Esophagus (tissue), 2 donors: Measurements from ENCODE around the gene CD164. TPM values are rescaled to one million over a fixed set of nuclear protein-coding genes. Genes with fewer than 3 reads are reported as not detected.

Source experiments
- H3K27ac ChIP-seq, 2 donors: one replicate each; pipeline ENCODE4 v1.5.1; 2013; ENCODE audit warnings: low read depth in 2 of 2, mild to moderate bottlenecking in 2 of 2, inconsistent platforms in 1 of 2, low read length in 1 of 2, moderate library complexity in 1 of 2
- H3K27me3 ChIP-seq, 2 donors: one replicate each; pipeline ENCODE4 v1.6.1; 2013; ENCODE audit warnings: low read length in 2 of 2, control low read depth in 1 of 2, mild to moderate bottlenecking in 1 of 2; ENCODE audit not compliant: insufficient read depth in 2 of 2, control insufficient read depth in 1 of 2
- H3K36me3 ChIP-seq, 2 donors: one replicate each; pipeline ENCODE4 v1.6.1; 2013; ENCODE audit warnings: low read length in 1 of 2; ENCODE audit not compliant: control insufficient read depth in 2 of 2, insufficient read depth in 2 of 2
- H3K4me1 ChIP-seq, 2 donors: one replicate each; pipeline ENCODE4 v1.6.1; 2013; ENCODE audit warnings: low read length in 1 of 2; ENCODE audit not compliant: control insufficient read depth in 2 of 2, insufficient read depth in 2 of 2
- H3K4me3 ChIP-seq, 2 donors: one replicate each; pipeline ENCODE4 v1.5.1; 2013; ENCODE audit warnings: low read length in 2 of 2, mild to moderate bottlenecking in 2 of 2, low read depth in 1 of 2, moderate library complexity in 1 of 2
- H3K9me3 ChIP-seq, 2 donors: one replicate each; pipeline ENCODE4 v1.6.1; 2013; ENCODE audit warnings: mild to moderate bottlenecking in 2 of 2, low read depth in 1 of 2, low read length in 1 of 2, moderate library complexity in 1 of 2; ENCODE audit not compliant: control insufficient read depth in 2 of 2, insufficient read depth in 1 of 2
- WGBS, 2 donors: extraction: QIAGEN DNeasy Blood & Tissue Kit; methylation state at CpG; one replicate each; pipeline ENCODE4 v1.1.7; 2013; 5-methylcytosine and 5-hydroxymethylcytosine counted together
- polyA plus RNA-seq, 2 donors: library from polyadenylated mRNA; stranded (reverse); fragments of 200-250 nt; gene quantifications; one replicate each; pipeline ENCODE4 v1.2.3, GENCODE V29; 2013
- donor health status: healthy with polysubstance abuse.
- donor health status: Bipolar disorder and iron deficiency.

CD164 gene
- polyA plus RNA-seq, 2 donors = 56.9 to 66.9 TPM

GRCh38 chr6:109348226-109348625, 34.0 kb downstream of the CD164 start:
- Histone ChIP-seq H3K9me3 (no peaks in the 10 kb centered on the region), H3K4me1 (peaks cover 5 to 11% of the 10 kb centered on the region in 2 donors), H3K27ac (no peak overlapping the region), H3K4me3 (no peak overlapping the region), H3K27me3 (no peaks in the 10 kb centered on the region), H3K36me3 (no peaks in the 10 kb centered on the region)
- 83 to 89% methylated on average over 8 of the region's 8 CpGs for WGBS, 2 donors

DNA sequence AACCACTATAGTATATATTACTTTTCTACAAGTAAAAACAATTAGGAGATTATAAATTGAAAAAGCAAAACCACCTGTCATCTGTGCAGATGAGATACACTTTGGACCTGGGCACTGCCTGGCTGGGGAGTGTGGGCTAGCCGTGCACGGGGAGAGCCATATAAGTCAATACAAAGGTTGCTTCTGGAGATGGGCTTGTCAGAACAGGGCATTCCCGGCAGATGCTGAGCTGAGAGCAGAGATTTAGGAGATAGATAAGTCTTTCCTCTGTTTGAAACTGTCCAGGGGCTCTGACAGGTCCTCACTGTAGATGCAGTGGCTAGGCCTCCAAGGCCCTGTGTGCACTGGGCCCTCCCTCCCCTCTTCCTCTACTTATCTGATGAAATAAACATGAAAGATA, 34.5 kb downstream of the CD164 start:
- Histone ChIP-seq H3K9me3 (no peaks in the 10 kb centered on the region), H3K36me3 (no peaks in the 10 kb centered on the region), H3K4me3 (no peak overlapping the region), H3K4me1 (peaks cover 5 to 11% of the 10 kb centered on the region in 2 donors), H3K27ac (no peak overlapping the region), H3K27me3 (no peaks in the 10 kb centered on the region)
- WGBS, 2 donors = 70% methylated on average over 3 of the region's 3 CpGs

DNA sequence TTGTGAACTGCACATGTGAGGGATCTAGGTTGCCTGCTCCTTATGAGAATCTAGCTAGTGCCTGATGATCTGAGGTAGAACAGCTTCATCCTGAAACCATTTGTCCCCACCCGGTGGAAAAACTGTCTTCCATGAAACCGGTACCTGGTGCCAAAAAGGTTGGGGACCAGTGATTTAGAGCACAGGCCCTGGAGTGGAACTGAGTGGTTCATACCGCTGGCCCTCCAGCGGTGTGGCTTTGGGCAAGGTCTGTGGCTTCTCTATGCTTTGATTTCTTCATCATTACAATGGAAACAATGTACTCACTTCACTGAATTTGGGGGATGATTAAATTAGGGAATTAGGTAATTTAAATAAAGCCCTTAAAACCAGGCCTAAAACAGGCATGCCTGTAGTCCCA, 36.3 kb downstream of the CD164 start:
- no peaks in the 10 kb centered on the region for H3K36me3 ChIP-seq
- H3K4me1 ChIP-seq = peaks cover 0 to 11% of the 10 kb centered on the region in 2 donors
- H3K9me3 ChIP-seq = no peaks in the 10 kb centered on the region
- H3K27ac ChIP-seq = no peak overlapping the region
- H3K4me3 ChIP-seq = no peak overlapping the region
- no peaks in the 10 kb centered on the region for H3K27me3 ChIP-seq
- WGBS, 2 donors = 86 to 87% methylated on average over 4 of the region's 4 CpGs

DNA sequence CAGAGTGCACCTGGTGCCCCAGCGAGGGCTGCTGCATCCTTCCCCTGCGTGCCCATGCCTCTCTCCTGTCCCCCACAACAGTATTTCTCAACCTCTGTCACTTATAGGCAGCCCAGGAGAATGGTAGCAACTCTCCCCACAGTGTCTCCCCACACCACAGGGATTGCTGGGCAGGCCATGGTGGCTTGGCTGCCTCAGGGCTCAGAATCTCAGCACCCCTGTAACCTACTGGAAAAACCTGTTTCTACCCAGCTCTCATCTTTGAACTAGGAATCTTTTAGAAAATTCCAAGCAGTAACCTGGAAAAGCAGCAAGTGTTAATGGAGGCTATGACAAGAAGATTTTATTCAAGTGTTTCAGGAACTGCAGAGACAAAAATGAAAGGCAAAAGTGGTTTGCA, 38.0 kb downstream of the CD164 start:
- peaks cover 0 to 3% of the 10 kb centered on the region in 2 donors for H3K4me1 ChIP-seq
- no peaks in the 10 kb centered on the region for H3K36me3 ChIP-seq
- H3K9me3 ChIP-seq = no peaks in the 10 kb centered on the region
- H3K4me3 ChIP-seq = no peak overlapping the region
- no peaks in the 10 kb centered on the region for H3K27me3 ChIP-seq
- no peak overlapping the region for H3K27ac ChIP-seq
- WGBS, 2 donors = 61 to 71% methylated on average over 2 of the region's 2 CpGs

DNA sequence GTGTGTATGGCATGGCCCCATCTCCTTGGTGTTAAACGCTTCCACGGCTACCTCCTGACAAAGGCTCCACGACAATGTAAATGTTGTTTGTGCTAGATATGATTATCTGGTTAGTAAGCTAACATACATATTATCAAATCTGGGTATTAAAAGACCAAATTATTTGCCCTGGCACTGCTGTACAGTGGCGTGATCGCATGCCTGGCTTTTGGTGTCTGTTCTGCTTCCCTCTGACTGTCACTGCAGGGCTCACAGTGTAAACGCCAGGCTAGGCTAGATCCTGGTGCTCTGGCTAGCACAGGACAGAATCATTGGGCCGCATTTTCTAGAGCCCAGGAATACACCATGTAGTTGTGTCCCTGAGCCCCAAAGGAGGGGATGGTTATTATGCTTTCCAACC, 38.7 kb downstream of the CD164 start:
- Histone ChIP-seq H3K27me3 (no peaks in the 10 kb centered on the region), H3K27ac (no peak overlapping the region), H3K36me3 (no peaks in the 10 kb centered on the region), H3K9me3 (no peaks in the 10 kb centered on the region), H3K4me1 (peaks cover 0 to 3% of the 10 kb centered on the region in 2 donors), H3K4me3 (no peak overlapping the region)
- 79 to 91% methylated on average over 7 of the region's 7 CpGs for WGBS, 2 donors

DNA sequence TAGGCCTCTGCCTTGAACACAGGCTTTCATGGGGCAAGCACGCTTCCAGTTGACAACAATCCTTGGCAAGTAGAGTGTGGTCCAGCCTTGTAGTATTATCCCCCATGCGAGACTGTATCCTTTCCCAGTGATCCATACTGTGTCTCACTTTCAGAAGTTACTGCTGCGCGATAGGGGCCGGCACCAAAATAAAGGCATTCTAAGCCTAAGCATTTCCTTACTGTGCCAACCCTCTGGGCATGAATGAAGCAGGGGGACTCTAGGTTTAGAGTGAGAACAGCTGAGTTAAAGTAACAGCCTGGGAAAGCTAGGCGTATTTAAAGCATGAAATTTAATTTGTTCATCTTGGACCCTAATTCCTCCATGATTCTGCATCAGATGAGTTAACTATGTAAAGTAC, 39.4 kb downstream of the CD164 start:
- Histone ChIP-seq H3K4me3 (no peak overlapping the region), H3K27ac (no peak overlapping the region), H3K4me1 (peaks cover 0 to 3% of the 10 kb centered on the region in 2 donors), H3K9me3 (no peaks in the 10 kb centered on the region), H3K27me3 (no peaks in the 10 kb centered on the region), H3K36me3 (no peaks in the 10 kb centered on the region)
- WGBS, 2 donors = 96 to 98% methylated on average over 6 of the region's 6 CpGs

GRCh38 chr6:109342506-109342905, 39.8 kb downstream of the CD164 start:
- Histone ChIP-seq H3K36me3 (no peaks in the 10 kb centered on the region), H3K4me1 (peaks cover 0 to 3% of the 10 kb centered on the region in 2 donors), H3K27me3 (no peaks in the 10 kb centered on the region), H3K27ac (no peak overlapping the region), H3K4me3 (no peak overlapping the region), H3K9me3 (no peaks in the 10 kb centered on the region)
- WGBS, 2 donors = 80 to 82% methylated on average over 5 of the region's 5 CpGs

GRCh38 chr6:109340811-109341210, 41.5 kb downstream of the CD164 start:
- 91 to 92% methylated on average over 4 of the region's 4 CpGs for whole genome bisulfite sequencing, 2 donors
- Histone ChIP-seq H3K27ac (no peak overlapping the region), H3K27me3 (no peaks in the 10 kb centered on the region), H3K9me3 (no peaks in the 10 kb centered on the region), H3K4me1 (peaks cover 0 to 3% of the 10 kb centered on the region in 2 donors), H3K4me3 (no peak overlapping the region), H3K36me3 (no peaks in the 10 kb centered on the region)

GRCh38 chr6:109339906-109340678, 42.2 kb downstream of the CD164 start:
- Histone ChIP-seq H3K27me3 (no peaks in the 10 kb centered on the region), H3K4me3 (no peak overlapping the region), H3K9me3 (no peaks in the 10 kb centered on the region), H3K4me1 (peaks cover 0 to 3% of the 10 kb centered on the region in 2 donors), H3K36me3 (no peaks in the 10 kb centered on the region), H3K27ac (no peak overlapping the region)
- whole genome bisulfite sequencing, 2 donors = 72 to 85% methylated on average over 2 of the region's 2 CpGs
